RPMI8226 (cell line): ENCODE data around the gene SPRYD3.

Experiments
- DNase-seq: peaks from one replicate; pipeline ENCODE4 v3.0.0-alpha.2; 2015

The SPRYD3 gene

GRCh38 chr12:53077030-53077429 is 2.2 kb downstream of the SPRYD3 start:
- DNase-seq: no peak

DNA sequence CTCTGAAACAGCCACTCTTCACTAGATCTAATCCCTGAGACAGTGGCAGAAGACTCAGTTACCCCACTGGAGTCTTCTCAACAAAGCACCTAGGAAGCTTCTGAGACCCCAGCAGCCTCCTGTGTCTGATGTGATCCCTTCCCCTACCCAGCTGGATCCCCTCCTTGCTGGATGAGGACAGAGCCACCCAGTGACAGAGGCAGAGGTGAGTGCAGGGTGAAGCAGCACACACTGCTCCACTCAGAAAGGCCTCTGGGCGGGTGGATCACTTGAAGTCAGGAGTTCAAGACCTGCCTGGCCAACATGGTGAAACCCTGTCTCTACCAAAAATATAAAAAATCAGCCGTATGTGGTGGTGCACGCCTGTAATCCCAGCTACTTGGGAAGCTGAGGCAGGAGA is 2.7 kb downstream of the SPRYD3 start:
- no peak for DNase-seq

DNA sequence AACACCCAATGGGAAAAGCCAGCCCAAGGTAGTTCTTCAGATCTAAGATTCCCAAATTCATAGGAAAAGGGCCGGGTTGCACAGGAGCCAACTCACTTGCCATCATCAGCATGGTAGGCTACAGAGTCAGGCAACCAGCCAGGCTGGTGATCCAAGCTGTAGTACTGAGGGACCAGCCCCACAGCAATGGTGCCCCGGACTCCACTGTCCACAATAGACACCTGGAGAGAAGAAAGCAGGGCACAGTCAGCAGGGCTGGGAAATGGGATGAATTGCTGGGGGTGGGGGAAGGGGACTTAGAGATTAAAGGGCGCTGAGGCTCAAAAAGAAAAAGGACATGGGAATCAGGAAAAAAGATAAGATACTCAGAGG is 4.2 kb downstream of the SPRYD3 start:
- no peak for DNase-seq

- no peak for DNase-seq
These were observed 4.7 kb downstream of the SPRYD3 start for GRCh38 chr12:53074283-53074998.

- DNase-seq: no peak
These were observed 5.3 kb downstream of the SPRYD3 start for GRCh38 chr12:53073881-53074280.

DNA sequence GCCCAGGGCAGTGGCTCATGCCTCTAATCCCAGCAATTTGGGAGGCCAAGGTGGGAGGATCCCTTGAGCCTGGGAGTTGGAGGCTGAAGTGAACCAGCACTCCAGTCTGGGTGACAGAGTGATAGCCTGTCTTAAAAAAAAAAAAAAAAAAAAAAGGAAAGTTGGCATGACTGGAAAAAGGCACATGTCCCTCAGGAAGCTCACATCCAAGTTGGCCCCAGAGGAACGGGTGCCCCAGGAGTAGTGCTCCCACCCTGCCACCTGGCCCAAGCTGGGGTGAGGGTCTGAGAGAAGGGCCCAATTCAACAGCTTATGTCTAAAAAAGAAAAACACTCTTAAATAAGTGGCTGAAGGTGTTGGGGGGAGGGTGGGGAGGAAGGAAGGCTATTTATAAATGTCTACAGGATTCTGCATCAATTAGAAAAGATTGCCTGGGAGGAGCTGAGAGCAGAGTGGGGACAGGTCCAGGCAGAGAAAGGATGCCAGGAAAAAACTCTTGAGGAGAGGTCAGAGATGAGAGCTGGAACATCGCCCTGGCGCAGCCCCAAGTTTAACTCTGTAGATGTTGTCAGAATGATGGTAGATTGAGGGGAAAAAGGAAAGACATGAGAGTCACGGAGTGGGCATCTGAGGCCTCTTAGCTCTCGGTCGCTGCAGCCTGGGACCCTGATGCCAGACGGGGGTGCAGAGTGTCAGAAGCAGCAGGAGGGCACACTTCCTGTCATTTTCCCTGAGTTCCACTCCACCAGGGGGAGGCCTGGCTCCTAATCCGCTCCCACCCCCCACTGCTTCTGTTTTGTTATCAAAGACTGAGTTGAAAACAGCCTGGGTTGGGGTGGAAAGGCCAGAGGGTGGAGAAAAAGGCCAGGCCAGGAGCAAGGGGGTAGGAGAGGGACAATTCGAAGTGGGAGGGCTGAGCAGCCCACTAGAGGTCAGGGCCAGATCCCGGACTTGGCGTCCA is 7.3 kb downstream of the SPRYD3 start:
- no peak for DNase-seq

DNA sequence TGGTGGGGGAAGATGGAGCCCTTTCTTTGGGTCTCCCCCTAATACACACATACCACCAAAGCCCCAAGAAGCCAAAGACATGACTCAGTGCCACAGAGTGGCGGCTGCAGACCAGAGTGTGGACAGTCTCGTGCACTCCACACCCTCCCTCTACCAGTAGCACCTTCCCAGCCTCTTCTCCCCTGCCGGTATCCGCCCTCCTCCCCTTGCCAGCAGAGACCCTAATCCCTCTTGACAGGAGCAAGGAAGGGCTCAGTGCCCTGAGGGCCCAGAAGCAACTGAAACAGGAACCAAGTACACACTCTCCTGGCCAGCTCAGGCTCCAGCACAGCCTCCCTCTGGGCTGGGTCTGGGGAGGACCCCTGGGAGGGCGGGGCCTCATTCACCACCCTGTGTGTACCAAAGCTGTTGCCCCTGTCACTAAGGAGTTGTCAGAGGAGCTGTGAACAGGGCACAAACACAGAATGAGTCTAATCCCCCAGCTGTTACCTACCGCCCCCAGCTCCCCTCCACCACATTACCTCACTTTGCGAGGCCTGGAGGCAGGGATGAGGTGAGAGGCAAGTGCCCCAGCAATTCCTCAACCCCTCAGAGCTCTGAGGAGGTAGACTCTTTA is 8.2 kb downstream of the SPRYD3 start:
- no peak for DNase-seq

DNA sequence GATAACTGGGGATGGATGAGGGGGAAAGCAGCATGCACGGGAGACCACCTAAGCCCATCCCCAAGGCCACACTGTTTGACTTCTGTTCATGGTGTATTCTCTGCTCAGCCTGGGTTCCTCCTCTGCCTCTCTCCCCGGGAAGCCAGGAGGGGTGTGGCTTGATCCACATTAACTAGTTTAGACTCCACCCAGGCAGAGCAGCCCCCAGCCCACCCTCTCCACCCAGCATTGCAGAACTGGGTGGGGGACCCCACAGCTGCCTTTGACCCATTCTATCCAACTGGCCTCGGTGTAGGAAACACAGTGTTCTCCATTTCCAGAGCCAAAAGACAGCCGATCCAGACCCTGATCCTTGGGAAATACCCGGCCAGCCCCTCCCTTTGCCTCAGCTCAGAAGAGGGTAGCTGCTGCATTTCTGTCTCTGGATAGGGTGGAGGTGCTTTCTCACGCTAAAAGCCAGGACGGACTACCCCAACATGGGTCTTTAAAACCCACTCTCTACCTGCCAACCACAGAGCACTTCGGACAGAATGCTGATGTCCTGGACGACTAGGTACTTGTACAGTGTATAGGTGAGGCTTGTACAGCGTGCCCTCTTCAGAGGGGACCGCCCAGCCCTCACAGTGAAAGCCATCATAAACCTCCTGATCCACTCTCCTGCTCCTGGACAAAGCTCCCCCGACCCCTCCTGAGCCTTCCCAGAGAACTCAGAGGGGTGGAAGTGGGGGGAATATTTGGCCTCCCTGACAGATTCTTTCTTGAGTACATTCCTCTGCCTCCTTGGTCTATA is 9.4 kb downstream of the SPRYD3 start:
- DNase-seq: no peak

GRCh38 chr12:53068811-53069585 is 10.2 kb downstream of the SPRYD3 start:
- no peak for DNase-seq

GRCh38 chr12:53067993-53068770 is 11.0 kb downstream of the SPRYD3 start:
- no peak for DNase-seq

GRCh38 chr12:53067074-53067992 is 11.9 kb downstream of the SPRYD3 start:
- no peak for DNase-seq

DNA sequence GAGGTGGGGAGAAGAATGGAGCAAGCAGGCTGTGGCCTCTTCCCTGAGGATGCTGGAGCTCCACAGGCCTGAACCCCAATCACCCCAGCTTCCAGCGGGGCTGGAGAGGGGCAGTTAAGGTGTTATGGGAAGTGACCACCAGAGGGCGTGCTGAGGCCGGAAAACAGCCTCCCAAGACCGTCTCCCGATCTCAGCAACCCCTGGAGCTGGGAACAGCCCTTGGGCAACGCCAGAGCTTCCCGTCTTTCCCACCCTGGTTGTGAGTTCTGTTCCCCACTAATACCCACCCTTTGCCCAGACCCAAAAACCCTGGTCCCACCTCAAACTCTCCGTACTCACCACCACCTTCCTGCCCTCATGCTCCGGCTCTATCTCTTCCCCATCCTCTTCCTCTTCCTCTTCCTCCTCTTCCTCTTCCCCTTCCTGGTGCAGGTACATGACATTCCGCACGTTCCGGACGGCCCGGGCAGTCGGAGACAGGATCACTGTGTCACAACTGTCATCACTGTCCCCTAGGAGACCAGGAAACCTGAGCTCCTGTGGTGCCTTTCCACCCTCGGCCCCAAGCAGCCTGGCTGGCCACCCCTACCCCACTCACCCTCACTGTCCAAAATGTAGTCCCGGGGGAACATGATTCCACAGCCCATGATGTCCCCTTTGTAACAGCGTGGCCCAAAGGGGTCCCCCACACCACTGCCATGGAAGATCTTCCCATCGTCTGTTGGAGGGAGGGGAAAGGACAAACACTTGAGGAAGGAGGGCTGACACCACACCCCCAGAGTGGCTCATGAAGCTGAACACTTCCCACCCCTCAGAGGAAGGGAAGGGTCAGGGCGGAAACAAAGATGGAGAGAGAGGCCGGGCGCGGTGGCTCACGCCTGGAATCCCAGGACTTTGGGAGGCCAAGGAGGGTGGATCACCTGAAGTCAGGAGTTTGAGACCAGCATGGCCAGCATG is 12.9 kb downstream of the SPRYD3 start:
- DNase-seq: peak; percentile 60

GRCh38 chr12:53065470-53065869 is 13.7 kb downstream of the SPRYD3 start:
- DNase-seq: no peak

DNA sequence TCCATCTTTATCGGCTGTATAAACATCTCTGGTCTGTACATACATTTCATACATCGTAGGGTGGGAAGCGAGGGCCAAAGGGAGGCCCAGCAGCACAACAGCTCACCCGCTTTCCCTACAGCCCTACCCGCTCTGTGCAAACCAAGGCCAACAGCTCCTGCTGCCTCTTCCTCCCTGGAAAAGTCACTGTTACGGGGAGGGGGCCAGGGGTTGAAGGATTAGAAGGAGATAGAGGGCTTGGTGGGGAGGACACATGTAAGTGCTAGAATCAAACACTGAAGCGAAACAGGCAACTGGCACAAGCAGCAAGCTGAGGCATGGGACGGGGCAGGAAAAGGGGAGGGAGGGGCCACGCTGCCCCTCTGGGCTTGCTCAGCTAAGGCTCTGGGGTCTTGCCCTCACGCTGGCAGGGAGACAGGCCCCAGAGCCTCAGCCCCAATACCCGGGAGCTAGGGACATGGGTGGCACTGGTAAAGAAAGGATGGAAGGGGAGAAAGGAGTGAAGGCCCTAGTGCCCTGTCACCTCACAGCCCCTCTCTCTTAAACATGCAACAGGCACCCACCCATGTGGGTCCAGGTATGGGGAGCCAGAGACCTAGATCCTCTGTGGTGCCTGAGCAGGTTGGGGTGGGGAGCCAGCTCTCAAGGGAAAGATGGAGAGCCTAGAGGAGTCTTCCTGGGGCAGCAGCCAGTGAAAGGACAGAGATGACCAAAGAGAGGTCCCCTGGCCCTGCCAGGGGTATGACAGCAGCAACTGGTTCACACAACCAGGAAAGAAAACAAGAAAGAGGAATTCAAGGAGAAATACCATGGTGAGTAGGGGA is 14.4 kb downstream of the SPRYD3 start:
- no peak for DNase-seq

DNA sequence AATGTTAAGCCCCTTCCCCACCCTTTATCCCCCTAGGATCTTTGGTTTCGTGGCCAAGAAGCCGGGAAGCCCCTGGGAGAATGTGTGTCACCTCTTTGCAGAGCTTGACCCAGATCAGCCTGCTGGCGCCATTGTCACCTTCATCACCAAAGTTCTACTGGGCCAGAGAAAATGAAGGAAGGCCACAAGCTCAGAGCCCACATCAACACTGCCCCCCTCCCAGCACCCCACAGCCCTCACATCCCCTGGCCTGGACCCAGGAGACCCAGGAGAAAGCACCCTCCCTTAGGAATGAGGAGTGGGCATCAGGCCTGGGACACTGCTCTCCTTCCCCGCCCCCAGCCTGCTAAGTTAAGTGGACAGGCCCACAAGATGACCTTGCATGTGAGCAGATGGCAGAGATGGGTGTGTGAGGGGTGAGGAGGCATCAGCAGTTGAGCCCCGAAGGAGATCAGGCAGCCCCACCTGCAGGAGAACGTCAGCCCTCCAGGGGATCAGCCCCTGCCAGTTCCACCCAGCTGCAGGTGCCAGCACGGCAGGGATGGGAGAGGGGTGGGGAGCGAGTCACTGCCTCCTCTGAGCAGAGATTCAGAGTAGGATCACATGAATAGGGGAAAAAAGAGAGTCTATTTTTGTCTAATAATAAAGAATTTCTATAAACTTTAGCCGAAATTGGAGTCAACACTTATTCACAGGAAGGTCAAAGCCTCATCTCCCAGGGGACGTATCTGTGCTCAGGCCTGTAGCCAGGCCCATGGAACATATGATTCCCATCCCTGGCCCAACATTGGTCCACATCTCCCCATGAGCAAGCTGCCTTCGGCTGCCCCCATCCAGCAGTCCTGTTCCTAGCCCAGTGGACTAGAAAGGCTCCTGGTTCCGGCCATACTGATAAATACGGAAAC is 15.2 kb downstream of the SPRYD3 start:
- DNase-seq: no peak

GRCh38 chr12:53062977-53063707 is 16.0 kb downstream of the SPRYD3 start:
- no peak for DNase-seq
